ENCODE data around the gene MAFF. TPM values are rescaled to one million over a fixed set of nuclear protein-coding genes. Genes with fewer than 3 reads are reported as not detected.

The MAFF gene
- total RNA-seq, 4 donors from 2014 or later: 10.1 to 180 (median 44.0) TPM

GRCh38 chr22:38243007-38243765, 41.4 kb downstream of the MAFF start:
- TF ChIP-seq CTCF (IDR thresholded peaks at IDR 0.05) (no peak), POLR2A (IDR thresholded peaks at IDR 0.05) (no peak)
- no peak overlapping the region for H3K4me3 ChIP-seq
- H3K27me3 ChIP-seq: no peaks in the 10 kb centered on the region
- peak overlapping the region; percentile 46 to 61 for H3K27ac ChIP-seq
- H3K4me1 ChIP-seq: peaks cover 9 to 13% of the 10 kb centered on the region in 2 donors
- DNase-seq: no peak
- H3K36me3 ChIP-seq: no peaks in the 10 kb centered on the region
- intact Hi-C loops (cut with DNase I; ENCODE audit: low total_unique reads): no loop called here
- H3K9me3 ChIP-seq: no peaks in the 10 kb centered on the region

GRCh38 chr22:38244106-38244505, 42.3 kb downstream of the MAFF start:
- Histone ChIP-seq H3K36me3 (no peaks in the 10 kb centered on the region), H3K27ac (no peak overlapping the region), H3K4me1 (peaks cover 4 to 6% of the 10 kb centered on the region in 2 donors), H3K4me3 (no peak overlapping the region), H3K27me3 (no peaks in the 10 kb centered on the region), H3K9me3 (no peaks in the 10 kb centered on the region)
- intact Hi-C loops (cut with DNase I; ENCODE audit: low total_unique reads): no loop called here
- no peak for TF ChIP-seq CTCF (IDR thresholded peaks at IDR 0.05)
- TF ChIP-seq POLR2A (IDR thresholded peaks at IDR 0.05): no peak
- no peak for DNase-seq

GRCh38 chr22:38246046-38246658, 44.4 kb downstream of the MAFF start:
- Histone ChIP-seq H3K36me3 (no peaks in the 10 kb centered on the region), H3K9me3 (no peaks in the 10 kb centered on the region), H3K4me1 (no peaks in the 10 kb centered on the region), H3K27me3 (no peaks in the 10 kb centered on the region), H3K4me3 (no peak overlapping the region), H3K27ac (peak overlapping the region; percentile 36 to 40)
- no peak for DNase-seq
- TF ChIP-seq CTCF (IDR thresholded peaks at IDR 0.05) (no peak), POLR2A (IDR thresholded peaks at IDR 0.05) (no peak)
- intact Hi-C loops (cut with DNase I; ENCODE audit: low total_unique reads): no loop called here

GRCh38 chr22:38246692-38247091, 44.9 kb downstream of the MAFF start:
- peak overlapping the region; percentile 36 to 40 for H3K27ac ChIP-seq
- no peaks in the 10 kb centered on the region for H3K36me3 ChIP-seq
- intact Hi-C loops (cut with DNase I; ENCODE audit: low total_unique reads): no loop called here
- peak in 1 of 2 donors; percentile 72 for DNase-seq
- H3K9me3 ChIP-seq: no peaks in the 10 kb centered on the region
- TF ChIP-seq CTCF (IDR thresholded peaks at IDR 0.05) (no peak), POLR2A (IDR thresholded peaks at IDR 0.05) (no peak)
- H3K27me3 ChIP-seq: no peaks in the 10 kb centered on the region
- H3K4me3 ChIP-seq: no peak overlapping the region
- H3K4me1 ChIP-seq: no peaks in the 10 kb centered on the region

- H3K36me3 ChIP-seq: no peaks in the 10 kb centered on the region
- no peaks in the 10 kb centered on the region for H3K4me1 ChIP-seq
- TF ChIP-seq POLR2A (IDR thresholded peaks at IDR 0.05) (no peak), CTCF (IDR thresholded peaks at IDR 0.05) (no peak)
- H3K4me3 ChIP-seq: no peak overlapping the region
- H3K27me3 ChIP-seq: no peaks in the 10 kb centered on the region
- H3K9me3 ChIP-seq: no peaks in the 10 kb centered on the region
- intact Hi-C loops (cut with DNase I; ENCODE audit: low total_unique reads): no loop called here
- peak overlapping the region in 1 of 2 donors; percentile 36 for H3K27ac ChIP-seq
- DNase-seq: no peak
Observed at GRCh38 chr22:38247713-38248112, 45.9 kb downstream of the MAFF start.

All from uterus (tissue), 4 donors.